ENCODE results near the gene SLC6A9.

- TF ChIP-seq CTCF (IDR thresholded peaks at IDR 0.05) (no peak), POLR2A (IDR thresholded peaks at IDR 0.05) (no peak)
These were observed 61.9 kb downstream of the SLC6A9 start for GRCh38 chr1:43969416-43969745.
